Ascending aorta (tissue), 2 donors: Measurements from ENCODE around the gene GLG1. TPM values are rescaled to one million over a fixed set of nuclear protein-coding genes. Genes with fewer than 3 reads are reported as not detected.

ENCODE experiments used
- DNase-seq, 2 donors: peaks; one replicate each; pipeline ENCODE4 v3.0.0-alpha.2; 2019; ENCODE audit warnings: low spot score in 2 of 2
- H3K27ac ChIP-seq, 2 donors: fragments of 200-600 bp; sonication (generic); one replicate each; pipeline ENCODE4 v1.5.1; 2016 to 2017; ENCODE audit warnings: mild to moderate bottlenecking in 1 of 2
- H3K27me3 ChIP-seq: fragments of 200-600 bp; sonication (generic); one replicate; pipeline ENCODE4 v1.5.1; 2017
- H3K36me3 ChIP-seq, 2 donors: fragments of 200-600 bp; sonication (generic); one replicate each; pipeline ENCODE4 v1.5.1; 2016
- H3K4me1 ChIP-seq, 2 donors: fragments of 200-600 bp; sonication (generic); one replicate each; pipeline ENCODE4 v1.5.1; 2016 to 2017; ENCODE audit warnings: mild to moderate bottlenecking in 1 of 2
- H3K4me3 ChIP-seq, 2 donors: fragments of 200-600 bp; sonication (generic); one replicate each; pipeline ENCODE4 v1.5.1; 2016 to 2017; ENCODE audit warnings: mild to moderate bottlenecking in 1 of 2
- H3K9me3 ChIP-seq, 2 donors: fragments of 200-600 bp; sonication (generic); one replicate each; pipeline ENCODE4 v1.5.1; 2016
- CTCF ChIP-seq, 3 experiments: fragments of 200-600 bp in 2 of 3; fragments of 450-650 bp in 1 of 3; sonication (generic) in 2 of 3; IDR thresholded peaks; one replicate each; pipeline ENCODE4 v1.5.1; 2016 to 2019; ENCODE audit warnings: antibody characterized with exemption in 3 of 3, mild to moderate bottlenecking in 1 of 3, moderate library complexity in 1 of 3
- intact Hi-C: fragments of 100-400 bp; cut with DNase I; formaldehyde crosslinking; loops from one replicate; pipeline ENCODE4 v1.15.1; 2023
- total RNA-seq: library from RNA; depleted of rRNA; stranded (reverse); fragments of >200 nt; gene quantifications from one replicate; pipeline ENCODE4 v1.1.0, GENCODE V29; 2016

GLG1 gene
- total RNA-seq, 1 donor from 2014 or later, result 77.0 TPM

GRCh38 chr16:74469946-74470478 lies 136.9 kb downstream of the GLG1 start:
- intact Hi-C loops, result no loop called here
- Histone ChIP-seq H3K4me1 (no peaks in the 10 kb centered on the region), H3K27me3 (no peaks in the 10 kb centered on the region), H3K4me3 (no peak overlapping the region), H3K36me3 (peaks cover 70 to 94% of the 10 kb centered on the region in 2 donors), H3K27ac (no peak overlapping the region), H3K9me3 (no peaks in the 10 kb centered on the region)
- no peak for TF ChIP-seq CTCF (IDR thresholded peaks at IDR 0.05)
- DNase-seq, result no peak

GRCh38 chr16:74468807-74469525 lies 137.9 kb downstream of the GLG1 start:
- no peaks in the 10 kb centered on the region for H3K9me3 ChIP-seq
- no peaks in the 10 kb centered on the region for H3K27me3 ChIP-seq
- DNase-seq, result no peak
- TF ChIP-seq CTCF (IDR thresholded peaks at IDR 0.05), result no peak
- no peak overlapping the region for H3K4me3 ChIP-seq
- H3K27ac ChIP-seq, result no peak overlapping the region
- intact Hi-C loops, result no loop called here
- no peaks in the 10 kb centered on the region for H3K4me1 ChIP-seq
- H3K36me3 ChIP-seq, result peaks cover 65 to 94% of the 10 kb centered on the region in 2 donors

GRCh38 chr16:74466872-74467271 lies 140.0 kb downstream of the GLG1 start:
- intact Hi-C loops, result no loop called here
- no peak overlapping the region for H3K27ac ChIP-seq

GRCh38 chr16:74465851-74466685 lies 140.8 kb downstream of the GLG1 start:
- Histone ChIP-seq H3K4me3 (no peak overlapping the region), H3K9me3 (no peaks in the 10 kb centered on the region), H3K36me3 (peaks cover 70 to 98% of the 10 kb centered on the region in 2 donors), H3K27me3 (no peaks in the 10 kb centered on the region), H3K4me1 (no peaks in the 10 kb centered on the region), H3K27ac (no peak overlapping the region)
- intact Hi-C loops, result no loop called here
- no peak for TF ChIP-seq CTCF (IDR thresholded peaks at IDR 0.05)
- DNase-seq, result no peak

More at GRCh38 chr16:74466872-74467271, 140.0 kb downstream of the GLG1 start:
- Histone ChIP-seq H3K36me3 (peaks cover 72 to 98% of the 10 kb centered on the region in 2 donors), H3K4me3 (no peak overlapping the region), H3K27me3 (no peaks in the 10 kb centered on the region), H3K4me1 (no peaks in the 10 kb centered on the region), H3K9me3 (no peaks in the 10 kb centered on the region)
- TF ChIP-seq CTCF (IDR thresholded peaks at IDR 0.05), result no peak
- DNase-seq, result no peak

- H3K27me3 ChIP-seq, result no peaks in the 10 kb centered on the region
- H3K36me3 ChIP-seq, result peaks cover 72 to 97% of the 10 kb centered on the region in 2 donors
- intact Hi-C loops, result no loop called here
- TF ChIP-seq CTCF (IDR thresholded peaks at IDR 0.05), result no peak
- DNase-seq, result no peak
- no peak overlapping the region for H3K4me3 ChIP-seq
- H3K4me1 ChIP-seq, result no peaks in the 10 kb centered on the region
- no peaks in the 10 kb centered on the region for H3K9me3 ChIP-seq
- H3K27ac ChIP-seq, result no peak overlapping the region
These were observed 141.6 kb downstream of the GLG1 start for GRCh38 chr16:74465281-74465680.
